Nephron (organoid): Measurements from ENCODE around the gene CKMT1A.
"Not testable (repeated sequence)": the region's sequence is repeated elsewhere in the genome, so short reads cannot be mapped to it uniquely, and the experiment has no call there.

ENCODE experiments used
- H3K27ac Mint-ChIP-seq, 3 experiments: 2 replicates each; pipeline ENCODE4 v1.8.0; 2020; ENCODE audit warnings: mixed read lengths in 3 of 3, mild to moderate bottlenecking in 2 of 3, moderate library complexity in 1 of 3
- H3K27me3 Mint-ChIP-seq: 2 replicates; pipeline ENCODE4 v1.8.0; 2021; ENCODE audit warnings: low read depth, mild to moderate bottlenecking, moderate library complexity, mixed read lengths
- H3K36me3 Mint-ChIP-seq: 2 replicates; pipeline ENCODE4 v1.8.0; 2020; ENCODE audit warnings: low read depth, mixed read lengths
- H3K4me1 Mint-ChIP-seq: 2 replicates; pipeline ENCODE4 v1.8.0; 2020; ENCODE audit warnings: mixed read lengths
- H3K4me3 Mint-ChIP-seq, 3 experiments: 2 replicates each; pipeline ENCODE4 v1.8.0; 2020; ENCODE audit warnings: mild to moderate bottlenecking in 3 of 3, mixed read lengths in 3 of 3, moderate library complexity in 2 of 3
- H3K9me3 Mint-ChIP-seq: 2 replicates; pipeline ENCODE4 v1.8.0; 2020; ENCODE audit warnings: mixed read lengths
- TF ChIP-seq, protein P1 (sequence below), 3 experiments: fragments of 200-600 bp; sonication (generic); IDR thresholded peaks; one replicate each; pipeline ENCODE4 v1.5.0; 2021; ENCODE audit warnings: antibody characterized with exemption in 3 of 3; ENCODE audit not compliant: unreplicated experiment in 3 of 3

Gene CKMT1A

DNA sequence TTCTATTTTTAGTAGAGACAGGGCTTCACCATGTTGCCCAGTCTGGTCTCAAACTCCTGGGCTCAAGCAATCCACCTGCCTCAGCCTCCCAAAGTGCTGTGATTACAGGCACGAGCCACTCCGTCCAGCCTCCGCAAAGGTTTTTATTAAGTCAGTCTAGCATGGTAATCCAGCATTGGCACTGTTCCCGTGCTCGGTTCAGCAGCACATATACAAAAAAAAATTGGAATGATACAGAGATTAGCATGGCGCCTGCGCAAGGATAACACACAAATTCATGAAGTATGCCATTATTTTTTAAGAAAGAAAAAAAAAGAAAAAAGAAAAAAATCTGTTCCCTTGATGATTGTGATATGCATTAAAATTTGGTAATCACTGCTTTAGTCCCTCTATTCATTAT lies 8.5 kb downstream of the CKMT1A start:
- Mint-ChIP-seq H3K27ac (no peak overlapping the region), H3K4me1 (no peaks in the 10 kb centered on the region), H3K27me3 (peaks cover 23% of the 10 kb centered on the region), H3K9me3 (no peaks in the 10 kb centered on the region), H3K4me3 (no peak overlapping the region), H3K36me3 (no peaks in the 10 kb centered on the region)
- TF ChIP-seq, protein P1, sequence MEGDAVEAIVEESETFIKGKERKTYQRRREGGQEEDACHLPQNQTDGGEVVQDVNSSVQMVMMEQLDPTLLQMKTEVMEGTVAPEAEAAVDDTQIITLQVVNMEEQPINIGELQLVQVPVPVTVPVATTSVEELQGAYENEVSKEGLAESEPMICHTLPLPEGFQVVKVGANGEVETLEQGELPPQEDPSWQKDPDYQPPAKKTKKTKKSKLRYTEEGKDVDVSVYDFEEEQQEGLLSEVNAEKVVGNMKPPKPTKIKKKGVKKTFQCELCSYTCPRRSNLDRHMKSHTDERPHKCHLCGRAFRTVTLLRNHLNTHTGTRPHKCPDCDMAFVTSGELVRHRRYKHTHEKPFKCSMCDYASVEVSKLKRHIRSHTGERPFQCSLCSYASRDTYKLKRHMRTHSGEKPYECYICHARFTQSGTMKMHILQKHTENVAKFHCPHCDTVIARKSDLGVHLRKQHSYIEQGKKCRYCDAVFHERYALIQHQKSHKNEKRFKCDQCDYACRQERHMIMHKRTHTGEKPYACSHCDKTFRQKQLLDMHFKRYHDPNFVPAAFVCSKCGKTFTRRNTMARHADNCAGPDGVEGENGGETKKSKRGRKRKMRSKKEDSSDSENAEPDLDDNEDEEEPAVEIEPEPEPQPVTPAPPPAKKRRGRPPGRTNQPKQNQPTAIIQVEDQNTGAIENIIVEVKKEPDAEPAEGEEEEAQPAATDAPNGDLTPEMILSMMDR (IDR thresholded peaks at IDR 0.05; ENCODE audit: unreplicated experiment in 3 of 3) = no peak

DNA sequence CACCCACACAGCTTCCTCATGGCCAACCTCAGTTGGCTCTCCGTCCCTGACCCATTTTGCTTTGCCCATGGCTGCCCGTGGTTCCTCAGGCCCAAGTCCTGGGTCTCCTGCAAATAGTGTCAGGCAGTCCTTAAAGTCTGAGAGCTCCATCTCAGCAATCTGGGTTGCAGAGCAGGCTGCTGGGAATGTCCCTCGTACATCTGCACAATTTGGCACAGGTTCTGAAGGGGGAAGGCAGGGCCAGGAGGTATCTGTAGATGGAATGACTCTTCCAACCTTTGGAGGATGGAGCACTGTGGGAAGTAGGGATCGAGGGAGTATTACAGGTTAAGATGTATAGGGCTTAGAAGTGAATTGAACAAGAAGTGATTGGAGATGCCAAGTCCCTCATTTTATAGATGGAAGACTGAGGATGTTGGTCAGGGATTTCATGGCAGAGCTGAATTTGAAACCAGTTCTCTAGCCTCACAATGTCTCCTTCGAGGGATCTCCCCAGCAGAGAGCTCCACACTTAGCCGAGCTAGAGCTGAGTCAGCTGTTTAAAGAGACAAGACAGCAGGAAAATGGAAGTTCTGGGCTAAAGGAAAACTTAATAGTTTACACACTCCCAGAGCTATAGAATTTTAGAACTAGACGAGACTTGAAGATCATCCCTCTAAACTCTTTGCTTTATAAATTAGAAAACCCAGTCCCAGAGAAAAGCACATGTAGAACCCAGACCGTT lies 9.2 kb downstream of the CKMT1A start:
- no peak overlapping the region for H3K4me3 Mint-ChIP-seq
- H3K27ac Mint-ChIP-seq = no peak overlapping the region
- no peaks in the 10 kb centered on the region for H3K36me3 Mint-ChIP-seq
- peaks cover 19% of the 10 kb centered on the region for H3K27me3 Mint-ChIP-seq
- TF ChIP-seq, protein P1 (IDR thresholded peaks at IDR 0.05; ENCODE audit: unreplicated experiment in 3 of 3) = no peak
- no peaks in the 10 kb centered on the region for H3K9me3 Mint-ChIP-seq
- H3K4me1 Mint-ChIP-seq = no peaks in the 10 kb centered on the region

DNA sequence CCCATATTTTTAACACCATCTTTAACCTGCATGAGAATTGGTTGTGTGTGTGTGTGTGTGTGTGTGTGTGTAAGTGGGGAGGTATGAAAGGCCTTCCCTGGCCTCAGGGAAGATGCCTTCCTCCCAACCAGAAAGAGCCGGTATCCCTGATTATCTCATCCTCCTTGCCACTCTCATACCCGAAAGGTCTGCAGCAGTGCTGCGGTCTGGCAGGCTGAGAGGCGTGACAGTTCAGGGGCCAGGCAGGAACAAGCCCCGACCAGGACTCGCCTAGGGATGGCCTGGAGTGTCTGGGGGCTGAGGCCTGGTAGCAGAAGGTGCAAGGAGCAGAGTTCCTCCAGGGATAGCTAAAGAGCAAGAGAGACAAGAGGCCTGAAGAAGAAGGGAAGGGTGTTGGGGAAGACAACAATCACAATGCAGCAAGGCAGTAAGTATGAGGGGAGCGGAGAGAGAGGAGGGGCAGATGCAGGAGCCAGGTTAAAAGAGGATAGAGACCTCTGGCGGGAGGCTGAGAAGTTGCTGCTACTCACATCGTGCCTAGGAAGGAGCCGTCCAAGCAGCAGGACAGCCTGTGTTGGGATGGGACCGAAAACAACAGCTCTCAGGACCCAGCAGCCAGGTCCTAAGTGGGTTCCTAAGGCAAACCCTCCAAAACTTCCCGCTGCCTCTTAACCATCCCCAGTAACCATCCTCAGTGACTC lies 16.9 kb downstream of the CKMT1A start:
- H3K27ac Mint-ChIP-seq, H3K27me3 Mint-ChIP-seq, H3K4me1 Mint-ChIP-seq, H3K36me3 Mint-ChIP-seq, H3K4me3 Mint-ChIP-seq, H3K9me3 Mint-ChIP-seq: not testable (repeated sequence)

GRCh38 chr15:43723151-43723550 lies 29.5 kb downstream of the CKMT1A start:
- H3K4me3 Mint-ChIP-seq = no peak overlapping the region
- H3K36me3 Mint-ChIP-seq = no peaks in the 10 kb centered on the region
- TF ChIP-seq, protein P1 (IDR thresholded peaks at IDR 0.05; ENCODE audit: unreplicated experiment in 3 of 3) = no peak
- no peaks in the 10 kb centered on the region for H3K4me1 Mint-ChIP-seq
- H3K27me3 Mint-ChIP-seq = peaks cover 13% of the 10 kb centered on the region
- no peaks in the 10 kb centered on the region for H3K9me3 Mint-ChIP-seq
- H3K27ac Mint-ChIP-seq = no peak overlapping the region

DNA sequence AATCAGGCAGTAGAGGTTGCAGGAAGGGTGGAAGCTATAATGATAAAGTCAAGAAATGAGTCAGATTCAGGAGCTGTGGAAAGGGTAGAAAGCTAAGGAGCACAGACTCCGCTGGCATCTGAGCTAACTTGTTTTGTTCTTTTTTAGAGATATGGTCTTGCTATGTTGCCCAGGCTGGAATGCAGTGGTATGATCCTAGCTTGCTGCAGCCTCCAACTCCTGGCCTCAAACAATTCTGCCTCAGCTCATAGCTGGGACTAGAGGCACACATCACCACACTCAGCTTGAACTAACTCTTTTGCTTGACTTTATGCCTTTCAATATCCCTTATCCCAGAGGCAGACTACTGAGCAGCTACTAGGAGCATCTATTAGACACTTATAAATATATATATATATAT lies 32.6 kb downstream of the CKMT1A start:
- not testable (repeated sequence) for H3K4me3 Mint-ChIP-seq, H3K27ac Mint-ChIP-seq, H3K36me3 Mint-ChIP-seq, H3K9me3 Mint-ChIP-seq, H3K4me1 Mint-ChIP-seq
- H3K27me3 Mint-ChIP-seq = peaks cover 12% of the 10 kb centered on the region

DNA sequence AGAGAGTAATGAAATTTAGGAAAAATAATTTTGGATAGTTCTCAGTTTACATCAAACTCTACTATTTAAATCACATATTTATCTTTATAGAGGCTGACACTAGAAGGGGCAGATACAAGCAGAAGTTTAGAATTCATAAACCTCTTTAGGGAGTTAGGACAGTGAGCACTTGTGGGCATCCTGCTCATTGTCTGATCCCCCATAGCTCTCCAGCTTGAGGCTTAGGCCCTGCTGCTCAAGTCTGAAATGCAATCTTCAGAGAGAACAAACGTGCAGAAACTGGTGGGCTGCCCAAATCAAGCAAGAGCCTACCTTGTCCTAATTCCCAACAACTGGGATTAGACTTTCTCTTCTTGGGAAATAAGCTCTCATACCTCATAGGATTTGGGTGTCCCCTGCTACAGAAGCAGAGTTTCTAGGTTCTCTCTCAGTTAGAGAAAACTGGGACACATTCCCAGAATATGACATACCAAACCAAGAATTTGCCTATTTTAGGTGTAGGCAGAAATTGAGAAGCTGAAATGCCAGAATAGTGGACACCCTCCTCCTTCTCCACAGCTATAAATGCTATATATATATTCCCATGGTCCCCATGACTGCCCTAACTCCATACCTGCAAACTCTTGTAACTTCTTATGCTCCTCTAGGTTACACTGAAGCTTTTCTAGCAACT lies 34.5 kb downstream of the CKMT1A start:
- H3K9me3 Mint-ChIP-seq, H3K27ac Mint-ChIP-seq, H3K4me3 Mint-ChIP-seq, H3K4me1 Mint-ChIP-seq, H3K36me3 Mint-ChIP-seq: not testable (repeated sequence)
- H3K27me3 Mint-ChIP-seq = peaks cover 12% of the 10 kb centered on the region

GRCh38 chr15:43735416-43735815 lies 41.8 kb downstream of the CKMT1A start:
- TF ChIP-seq, protein P1 (IDR thresholded peaks at IDR 0.05; ENCODE audit: unreplicated experiment in 3 of 3) = no peak
- H3K4me3 Mint-ChIP-seq = no peak overlapping the region
- no peaks in the 10 kb centered on the region for H3K36me3 Mint-ChIP-seq
- H3K27me3 Mint-ChIP-seq = peaks cover 13% of the 10 kb centered on the region
- H3K9me3 Mint-ChIP-seq = no peaks in the 10 kb centered on the region
- no peak overlapping the region for H3K27ac Mint-ChIP-seq
- H3K4me1 Mint-ChIP-seq = no peaks in the 10 kb centered on the region
